ENCODE measurements around the gene GPD1.

The GPD1 gene

GRCh38 chr12:50090391-50090790 lies 13.4 kb upstream of the GPD1 start:
- in situ Hi-C loops (cut with MboI; ENCODE audit: low sequenced_read_pairs) = no loop called here

DNA sequence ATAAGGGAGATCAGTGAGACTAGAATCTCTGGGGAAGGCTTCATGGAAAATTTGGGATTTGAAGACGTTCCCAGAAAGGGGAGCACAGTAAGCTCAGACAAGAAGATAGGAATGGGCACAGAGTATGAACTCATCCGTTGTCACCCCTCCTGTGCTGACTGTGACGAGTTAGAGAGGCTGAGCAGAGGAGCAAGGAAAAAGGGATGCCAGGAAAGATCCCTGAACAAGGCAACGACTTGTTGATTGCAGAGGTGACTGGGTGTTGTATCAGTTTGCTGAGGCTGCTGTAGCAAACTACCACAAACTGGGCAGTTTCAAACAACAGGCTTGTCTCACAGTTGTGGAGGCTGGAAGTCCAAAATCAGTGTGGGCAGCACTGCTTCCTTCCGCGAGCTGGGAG lies 5.9 kb upstream of the GPD1 start:
- in situ Hi-C loops (cut with MboI; ENCODE audit: low sequenced_read_pairs) = no loop called here

DNA sequence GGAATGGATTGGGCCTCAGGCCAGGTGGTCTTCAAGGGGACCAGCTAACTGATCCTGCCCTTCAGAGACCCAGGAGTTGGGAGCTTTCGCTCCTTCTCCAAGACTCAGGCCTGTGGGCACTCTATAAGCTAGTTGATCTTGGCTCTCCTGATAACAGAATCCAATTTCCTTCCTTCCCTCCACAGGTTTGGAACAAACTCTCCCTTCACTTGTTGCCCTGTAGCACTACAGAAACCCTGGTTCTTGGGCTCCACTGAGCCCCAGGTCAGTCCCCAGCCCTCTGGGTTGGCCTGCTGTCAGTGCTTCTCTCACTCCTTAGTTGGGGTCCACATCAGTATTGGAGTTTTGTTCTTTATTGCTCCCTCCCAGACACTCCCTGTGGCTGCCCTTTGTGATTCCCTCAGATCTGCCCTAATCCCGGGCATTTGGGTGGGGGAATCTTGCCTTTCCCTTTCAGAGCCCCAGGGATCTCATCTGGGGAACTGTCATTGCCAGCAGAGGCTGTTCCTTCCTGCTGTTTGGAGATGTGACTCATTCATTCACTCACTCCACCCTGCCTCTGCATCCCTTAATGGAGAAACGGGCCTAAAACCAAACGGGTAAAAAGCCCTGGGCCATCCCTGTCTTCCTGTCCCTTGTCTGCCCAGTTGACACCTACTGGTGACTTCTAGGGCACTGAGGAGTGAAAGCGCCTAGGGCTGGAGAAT lies 4.4 kb upstream of the GPD1 start:
- in situ Hi-C loops (cut with MboI; ENCODE audit: low sequenced_read_pairs) = no loop called here

- in situ Hi-C loops (cut with MboI; ENCODE audit: low sequenced_read_pairs) = no loop called here
These were observed 3.2 kb upstream of the GPD1 start for GRCh38 chr12:50100561-50100960.

- in situ Hi-C loops (cut with MboI; ENCODE audit: low sequenced_read_pairs) = no loop called here
These were observed 2.1 kb upstream of the GPD1 start for GRCh38 chr12:50101663-50102062.

- in situ Hi-C loops (cut with MboI; ENCODE audit: low sequenced_read_pairs) = no loop called here
These were observed 1.7 kb upstream of the GPD1 start for GRCh38 chr12:50102131-50102531.

DNA sequence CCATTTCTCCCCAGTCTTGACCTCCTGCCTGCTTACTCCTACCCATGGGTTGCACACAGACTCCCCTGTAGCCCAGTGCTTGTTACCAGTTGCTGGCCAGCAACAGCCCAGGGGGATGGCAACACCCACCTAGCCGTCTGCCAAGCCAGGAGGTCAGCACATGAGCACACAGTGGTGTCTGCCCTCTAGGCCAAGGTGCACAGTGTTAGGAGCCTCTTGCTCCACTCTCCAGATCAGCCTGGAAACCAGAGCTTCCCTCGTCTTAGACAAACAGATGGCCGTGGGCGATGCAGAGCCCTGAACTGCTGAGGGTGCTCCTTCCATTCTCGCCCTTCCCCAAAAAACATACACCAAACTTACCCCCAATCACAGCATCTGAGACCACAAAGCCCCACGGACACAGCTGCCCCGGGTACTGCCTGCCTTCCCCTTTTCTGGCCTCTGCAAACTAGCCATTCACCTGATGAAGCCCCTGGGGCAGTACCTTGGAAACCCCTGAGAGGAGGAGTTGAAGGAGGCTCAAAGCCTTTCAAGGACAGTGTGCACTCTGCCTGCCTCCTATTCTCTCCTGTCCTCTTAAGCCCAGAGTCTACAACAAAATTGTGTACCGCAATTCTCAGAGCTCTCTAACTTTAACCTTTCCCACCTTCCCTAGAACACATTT lies 1.0 kb upstream of the GPD1 start:
- in situ Hi-C loops (cut with MboI; ENCODE audit: low sequenced_read_pairs) = no loop called here

- in situ Hi-C loops (cut with MboI; ENCODE audit: low sequenced_read_pairs) = no loop called here
These were observed 457 bp upstream of the GPD1 start for GRCh38 chr12:50103351-50103750.

GRCh38 chr12:50104417-50105366 lies 884 bp downstream of the GPD1 start:
- in situ Hi-C loops (cut with MboI; ENCODE audit: low sequenced_read_pairs) = no loop called here

DNA sequence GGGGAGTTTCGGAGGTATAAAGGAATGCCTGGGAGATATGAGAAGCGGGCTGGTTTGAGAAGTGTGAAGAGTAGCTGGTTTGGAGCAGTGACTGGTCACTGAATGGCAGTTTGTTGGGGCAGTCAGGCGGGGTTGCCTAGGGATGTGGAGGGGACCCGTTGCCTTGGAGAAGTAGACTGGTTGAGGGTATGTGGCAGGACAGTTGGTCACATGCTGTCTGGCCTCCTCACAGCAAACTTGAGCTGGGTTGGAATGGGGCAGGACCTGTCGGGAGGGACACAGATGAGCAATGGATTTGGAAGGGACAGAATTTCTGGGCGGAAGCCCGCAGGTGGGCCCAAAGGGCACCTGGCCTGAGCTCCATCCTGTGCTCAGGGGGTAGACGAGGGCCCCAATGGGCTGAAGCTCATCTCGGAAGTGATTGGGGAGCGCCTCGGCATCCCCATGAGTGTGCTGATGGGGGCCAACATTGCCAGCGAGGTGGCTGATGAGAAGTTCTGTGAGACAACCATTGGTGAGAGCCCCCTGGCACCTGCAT lies 2.2 kb downstream of the GPD1 start:
- in situ Hi-C loops (cut with MboI; ENCODE audit: low sequenced_read_pairs) = no loop called here

- in situ Hi-C loops (cut with MboI; ENCODE audit: low sequenced_read_pairs) = no loop called here
These were observed 3.1 kb downstream of the GPD1 start for GRCh38 chr12:50106907-50107306.

DNA sequence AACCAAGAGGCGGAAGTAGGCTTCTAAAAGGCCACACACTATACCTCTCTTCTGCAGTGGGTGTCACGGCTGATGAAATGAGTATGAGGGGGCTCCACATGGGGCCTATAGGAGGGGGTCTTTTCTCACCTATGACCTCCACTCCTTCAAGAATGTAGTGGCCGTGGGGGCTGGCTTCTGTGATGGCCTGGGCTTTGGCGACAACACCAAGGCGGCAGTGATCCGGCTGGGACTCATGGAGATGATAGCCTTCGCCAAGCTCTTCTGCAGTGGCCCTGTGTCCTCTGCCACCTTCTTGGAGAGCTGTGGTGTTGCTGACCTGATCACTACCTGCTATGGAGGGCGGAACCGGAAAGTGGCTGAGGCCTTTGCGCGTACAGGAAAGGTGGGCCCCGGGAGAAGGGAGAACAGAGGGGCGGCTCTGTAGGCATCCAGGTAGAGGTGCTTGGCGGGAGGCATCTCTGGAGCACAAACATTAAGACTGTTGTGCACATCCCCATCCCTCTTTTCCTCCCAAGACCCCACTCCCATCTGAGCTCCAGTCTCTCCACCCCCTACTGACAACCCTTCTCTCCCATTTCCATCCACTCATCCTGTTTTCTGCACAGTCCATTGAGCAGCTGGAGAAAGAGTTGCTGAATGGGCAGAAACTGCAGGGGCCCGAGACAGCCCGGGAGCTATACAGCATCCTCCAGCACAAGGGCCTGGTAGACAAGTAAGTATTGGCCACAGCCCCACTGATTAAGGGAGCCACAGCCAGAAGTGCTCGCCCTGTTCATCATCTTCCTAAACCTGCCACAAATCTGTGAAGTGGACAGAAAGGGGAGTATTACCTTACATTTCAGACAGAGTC lies 3.8 kb downstream of the GPD1 start:
- in situ Hi-C loops (cut with MboI; ENCODE audit: low sequenced_read_pairs) = no loop called here

DNA sequence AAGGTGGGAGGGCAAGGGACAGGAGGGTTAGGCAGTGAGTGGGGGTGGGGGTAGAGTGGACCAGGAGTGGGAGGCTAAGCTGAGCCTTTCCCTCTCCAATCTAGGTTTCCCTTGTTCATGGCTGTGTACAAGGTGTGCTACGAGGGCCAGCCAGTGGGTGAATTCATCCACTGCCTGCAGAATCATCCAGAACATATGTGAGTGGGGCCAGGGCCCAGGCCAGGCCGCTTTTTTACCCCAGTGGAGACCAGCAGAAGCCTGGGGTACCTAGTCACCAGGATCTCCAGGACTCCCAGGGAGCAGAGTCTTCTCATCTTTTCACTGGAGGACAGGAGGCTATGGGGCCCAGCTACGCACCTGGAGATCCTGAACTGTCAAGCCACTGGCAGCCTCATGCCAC lies 5.5 kb downstream of the GPD1 start:
- in situ Hi-C loops (cut with MboI; ENCODE audit: low sequenced_read_pairs) = no loop called here

DNA sequence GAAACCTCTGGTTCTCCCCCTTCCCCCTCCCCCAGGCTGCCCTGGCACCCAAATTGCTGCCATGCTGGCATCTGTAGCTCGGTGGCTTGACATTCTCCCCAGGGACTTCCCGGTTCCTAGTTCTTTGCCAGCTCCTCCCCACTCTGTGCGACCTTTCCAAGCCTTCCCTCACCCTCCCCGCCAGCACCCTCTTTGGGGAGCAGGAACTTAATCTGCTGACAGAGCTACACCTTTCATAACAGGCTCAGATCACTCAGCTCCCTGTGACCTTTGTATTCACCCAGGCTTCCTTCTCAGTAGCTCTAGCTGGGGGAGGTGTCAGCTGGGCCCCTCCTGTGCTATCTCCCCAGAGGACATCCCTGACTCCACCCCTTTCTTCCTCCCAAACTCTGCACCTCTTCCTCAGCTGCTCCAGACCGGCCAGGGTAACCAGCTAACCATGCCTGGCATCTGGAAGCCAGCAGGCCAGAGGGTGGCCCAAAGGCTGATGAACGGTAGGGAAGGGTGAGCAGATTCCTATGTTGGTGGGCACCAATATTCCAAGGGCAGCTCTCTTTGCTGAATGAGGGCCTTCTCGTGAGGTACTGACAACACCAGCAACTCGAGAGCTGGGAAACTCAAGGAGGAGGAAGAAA lies 6.4 kb downstream of the GPD1 start:
- in situ Hi-C loops (cut with MboI; ENCODE audit: low sequenced_read_pairs) = no loop called here

DNA sequence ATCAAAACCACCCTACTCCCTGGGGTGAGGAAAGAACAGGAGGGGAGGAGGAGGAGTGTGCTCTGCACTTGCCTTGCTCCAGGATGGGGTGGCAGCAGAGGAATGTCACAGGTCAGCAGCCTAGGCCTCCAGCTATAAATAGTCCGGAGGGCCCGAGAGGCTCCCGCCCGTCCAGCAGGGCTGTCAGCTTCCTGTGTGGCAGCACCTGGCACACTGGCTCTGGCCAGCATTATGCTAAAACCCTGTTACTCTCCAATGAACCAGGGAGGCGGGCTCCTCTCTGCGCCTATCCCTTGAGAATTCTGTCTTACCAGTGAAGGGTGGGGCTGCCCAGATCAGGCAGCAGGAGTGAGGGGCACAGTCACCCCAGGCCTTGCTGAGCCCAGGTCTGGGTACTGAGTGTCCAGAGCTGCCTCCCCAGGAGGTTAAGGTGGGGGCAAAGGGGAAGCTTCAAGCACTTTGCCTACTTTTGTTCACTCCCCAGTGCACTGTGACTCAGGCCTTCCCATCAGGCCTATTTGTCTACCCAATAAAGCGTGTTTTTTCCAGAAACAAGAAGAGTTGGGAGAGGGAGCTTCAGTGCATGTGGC lies 7.0 kb downstream of the GPD1 start:
- in situ Hi-C loops (cut with MboI; ENCODE audit: low sequenced_read_pairs) = no loop called here

DNA sequence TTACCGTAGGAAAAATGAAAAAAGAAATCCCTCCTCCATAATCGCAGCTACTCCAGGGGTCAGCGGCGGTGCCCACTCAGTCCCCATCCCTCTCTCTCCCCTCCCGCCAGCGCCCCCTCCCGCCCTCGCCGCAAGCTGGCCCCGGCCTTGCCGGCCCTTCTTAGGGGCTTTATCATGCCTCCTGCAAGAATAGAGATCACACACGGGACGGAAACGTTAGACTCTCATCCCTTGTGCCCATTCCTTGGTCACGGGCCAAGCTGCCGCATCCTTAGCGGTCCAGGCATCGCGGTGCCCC lies 7.5 kb downstream of the GPD1 start:
- in situ Hi-C loops (cut with MboI; ENCODE audit: low sequenced_read_pairs) = no loop called here

DNA sequence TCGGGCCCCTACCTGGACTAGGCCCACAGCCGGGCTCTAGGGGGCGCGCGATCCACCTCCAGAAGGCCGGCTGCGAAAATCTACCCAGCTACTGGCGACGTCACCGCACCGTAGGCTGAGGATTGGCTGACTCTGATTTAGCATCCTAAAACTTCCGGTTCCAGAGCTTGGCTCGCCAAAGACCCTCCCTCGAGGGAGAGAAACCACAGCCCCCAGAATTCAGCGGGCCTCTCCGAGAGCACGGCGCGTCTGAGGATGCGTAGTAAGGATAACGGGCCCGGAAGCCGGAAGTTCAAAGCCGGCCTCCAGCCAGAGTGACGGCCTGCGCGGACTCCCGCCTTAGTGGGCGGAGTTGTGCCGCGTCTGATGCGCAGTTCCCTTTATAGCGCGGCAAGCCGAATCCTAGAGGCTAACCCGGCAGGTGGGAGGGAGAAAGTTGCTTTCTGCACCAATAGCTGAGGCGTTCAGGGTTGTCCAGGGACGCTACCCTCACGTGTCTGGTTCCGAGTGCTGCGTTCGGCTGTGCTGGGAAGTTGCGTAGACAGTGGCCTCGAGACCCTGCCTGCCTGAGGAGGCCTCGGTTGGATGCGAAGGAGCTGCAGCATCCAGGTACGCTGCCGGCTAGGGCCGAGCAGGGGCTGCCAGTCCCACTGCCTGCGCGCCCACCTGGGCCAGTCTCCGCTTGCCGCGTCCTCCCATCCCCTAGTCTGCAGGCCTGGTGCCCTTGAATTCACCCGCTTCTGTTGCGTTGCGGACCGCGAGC lies 8.1 kb downstream of the GPD1 start, which contains the start of gene COX14:
Gene COX14, plus strand, starts transcription at position 544 of the 763 bp plus-strand sequence. CDS start 7,808 bp downstream, outside the sequence.
- in situ Hi-C loops (cut with MboI; ENCODE audit: low sequenced_read_pairs) = no loop called here

DNA sequence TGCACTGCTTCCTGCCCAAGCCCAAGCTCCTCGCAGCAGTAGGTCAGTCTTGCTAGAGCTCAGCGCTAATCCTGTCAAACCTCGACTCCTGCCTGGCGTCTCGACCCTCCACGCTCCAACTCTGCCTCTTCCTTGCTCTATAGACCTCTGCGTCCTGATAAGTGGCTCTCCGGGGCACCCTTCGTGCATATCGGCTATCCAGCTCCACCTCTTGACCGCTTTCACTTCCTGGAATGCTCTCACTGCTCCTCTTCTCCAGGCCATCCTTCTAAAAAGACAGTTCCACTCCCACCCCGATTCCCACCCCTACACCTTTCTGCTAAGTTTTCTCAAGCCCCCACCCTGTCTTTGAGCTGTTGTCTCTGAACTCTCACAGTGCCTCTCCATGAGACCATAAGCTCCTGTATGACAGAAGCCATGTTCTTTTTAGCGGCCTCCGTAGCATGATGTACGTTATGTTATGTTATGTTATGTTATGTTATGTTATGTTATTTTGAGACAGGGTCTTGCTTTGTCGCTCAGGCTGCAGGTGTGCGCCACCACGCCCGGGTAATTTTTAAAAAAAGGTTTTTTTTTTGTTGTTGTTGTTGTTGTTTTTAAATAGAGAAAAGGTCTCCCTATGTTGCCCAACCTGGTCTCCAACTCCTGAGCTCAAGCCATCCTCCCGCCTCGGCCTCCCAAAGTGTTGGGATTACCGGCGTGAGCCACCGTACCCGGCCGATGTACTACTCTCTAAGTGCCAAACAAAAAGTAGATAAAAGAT lies 8.8 kb downstream of the GPD1 start:
- in situ Hi-C loops (cut with MboI; ENCODE audit: low sequenced_read_pairs) = no loop called here
